IPS-11a (cell line): ENCODE results near the gene KCTD17.

Experiments used
- H3K4me3 ChIP-seq: one replicate; pipeline ENCODE4 v1.5.1; 2013; ENCODE audit warnings: low read depth, low read length, control low read depth

The KCTD17 gene

GRCh38 chr22:37019309-37020191 is 32.0 kb upstream of the KCTD17 start, which contains the start of the genes MPST and TST:
MPST (plus strand) TSS chr22:37019742; CDS start chr22:37019837, 95 bp downstream.
TST (minus strand) TSS chr22:37019447; CDS start chr22:37018732, 715 bp downstream.
- peak within 1 kb of the TSS; percentile 77 for H3K4me3 ChIP-seq

DNA sequence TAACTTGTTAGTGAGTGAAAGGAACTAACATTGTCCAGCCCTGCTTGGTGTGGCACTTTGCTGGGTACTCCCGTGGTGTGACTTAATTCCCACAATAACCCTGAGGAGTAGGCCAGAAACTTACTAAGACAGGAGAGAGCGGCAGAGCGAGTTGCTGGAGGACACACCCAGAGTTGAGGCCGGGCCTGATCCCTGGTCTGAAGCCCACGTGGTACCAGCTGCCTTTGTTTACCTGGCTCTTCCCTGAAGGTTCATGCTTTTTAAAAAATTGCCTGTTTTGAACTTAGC is 31.4 kb upstream of the KCTD17 start:
- H3K4me3 ChIP-seq, result peak overlapping the region; percentile 77

DNA sequence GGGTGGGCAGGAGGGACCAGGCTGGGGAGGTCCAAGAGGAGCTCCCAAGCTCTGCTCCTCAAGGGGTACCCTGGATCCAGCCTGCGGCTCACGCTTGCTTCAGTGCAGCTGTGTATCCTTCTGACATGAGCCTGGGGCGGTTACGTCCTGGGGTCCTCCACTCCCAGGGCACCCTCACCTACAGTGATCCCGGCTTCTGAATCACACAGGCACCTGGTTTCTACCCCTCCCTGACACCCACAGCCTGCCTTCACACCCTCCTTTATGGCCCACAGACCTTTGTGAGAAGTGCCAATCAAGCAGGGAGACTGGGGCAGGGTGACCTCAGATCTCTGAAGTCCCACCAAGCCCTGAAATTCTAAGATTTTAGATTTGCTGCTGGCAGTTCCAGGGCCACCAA is 30.5 kb upstream of the KCTD17 start:
- no peak overlapping the region for H3K4me3 ChIP-seq

DNA sequence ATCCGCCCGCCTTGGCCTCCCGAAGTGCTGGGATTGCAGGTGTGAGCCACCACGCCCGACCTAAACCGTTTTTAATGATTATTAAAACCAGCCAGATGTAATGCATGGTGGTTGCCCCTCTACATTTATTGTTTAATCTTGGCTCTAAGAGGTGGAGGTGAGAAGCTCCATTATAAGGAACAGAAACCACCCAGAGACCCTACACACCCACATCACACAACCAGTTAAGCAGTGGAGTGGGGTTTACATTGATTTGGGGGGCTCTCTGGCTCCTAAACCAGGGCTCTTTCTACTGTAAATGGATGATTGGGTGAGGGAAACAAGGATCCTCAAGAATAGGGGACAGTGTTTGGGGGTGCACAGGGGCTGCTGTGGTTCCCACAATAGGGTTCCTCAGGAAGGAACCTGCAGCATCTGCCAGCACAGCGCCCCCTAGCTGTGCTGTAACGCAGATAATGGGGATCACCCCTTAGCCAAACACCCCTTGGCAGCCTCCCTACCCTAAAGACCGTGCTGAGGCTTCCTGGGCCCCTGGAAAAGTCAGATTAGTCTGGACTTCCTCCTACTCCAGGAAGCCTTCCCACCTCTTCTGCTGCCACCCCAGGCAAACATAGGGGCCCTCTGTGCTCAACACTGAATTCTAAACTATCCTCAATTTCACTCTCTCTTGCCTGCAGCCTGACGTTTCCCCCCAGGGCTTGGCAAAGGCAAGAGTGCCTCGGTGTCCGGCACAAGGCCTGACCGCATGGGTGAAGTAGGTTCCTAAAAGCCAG is 29.6 kb upstream of the KCTD17 start:
- H3K4me3 ChIP-seq, result no peak overlapping the region

DNA sequence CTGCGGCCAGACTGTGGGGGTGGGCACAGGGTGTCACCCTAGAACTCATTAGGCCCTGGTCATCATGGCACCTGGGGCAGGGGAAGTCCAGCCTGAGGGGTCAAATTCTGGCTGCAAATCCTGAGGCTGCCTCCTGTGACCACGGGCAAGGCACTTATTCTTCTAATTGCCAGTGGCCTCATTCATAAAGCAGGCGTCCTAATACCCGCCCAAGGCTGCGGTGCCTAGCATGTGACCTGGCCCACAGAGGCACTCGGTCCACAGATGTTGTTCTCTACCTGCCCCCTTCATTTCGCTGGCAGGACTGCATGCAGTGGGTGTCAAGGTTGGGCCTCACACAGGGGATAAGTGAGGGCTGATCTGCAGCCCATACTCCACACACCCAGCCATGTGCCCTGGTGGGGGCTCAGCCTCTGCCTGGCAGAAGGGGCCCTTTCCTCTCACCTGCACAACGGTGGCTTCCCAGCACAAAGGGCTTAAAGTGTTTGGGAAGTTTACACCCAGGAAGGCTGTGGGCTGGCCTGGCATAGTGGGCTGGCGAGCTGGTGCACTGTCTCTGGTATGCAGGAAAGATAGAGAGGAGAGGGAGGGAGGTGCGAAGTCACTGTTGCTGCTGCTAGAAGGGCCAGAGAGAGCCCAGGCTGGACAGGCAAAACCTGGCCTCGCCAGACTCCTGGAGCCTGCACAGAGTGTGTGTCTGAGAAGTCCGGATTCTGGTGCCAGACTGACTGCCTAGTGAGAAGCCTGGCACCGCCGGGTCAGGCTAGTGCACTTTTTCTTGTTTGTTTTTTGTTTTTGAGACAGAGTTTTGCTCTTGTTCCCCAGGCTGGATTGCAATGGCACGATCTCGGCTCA is 28.8 kb upstream of the KCTD17 start:
- no peak overlapping the region for H3K4me3 ChIP-seq

DNA sequence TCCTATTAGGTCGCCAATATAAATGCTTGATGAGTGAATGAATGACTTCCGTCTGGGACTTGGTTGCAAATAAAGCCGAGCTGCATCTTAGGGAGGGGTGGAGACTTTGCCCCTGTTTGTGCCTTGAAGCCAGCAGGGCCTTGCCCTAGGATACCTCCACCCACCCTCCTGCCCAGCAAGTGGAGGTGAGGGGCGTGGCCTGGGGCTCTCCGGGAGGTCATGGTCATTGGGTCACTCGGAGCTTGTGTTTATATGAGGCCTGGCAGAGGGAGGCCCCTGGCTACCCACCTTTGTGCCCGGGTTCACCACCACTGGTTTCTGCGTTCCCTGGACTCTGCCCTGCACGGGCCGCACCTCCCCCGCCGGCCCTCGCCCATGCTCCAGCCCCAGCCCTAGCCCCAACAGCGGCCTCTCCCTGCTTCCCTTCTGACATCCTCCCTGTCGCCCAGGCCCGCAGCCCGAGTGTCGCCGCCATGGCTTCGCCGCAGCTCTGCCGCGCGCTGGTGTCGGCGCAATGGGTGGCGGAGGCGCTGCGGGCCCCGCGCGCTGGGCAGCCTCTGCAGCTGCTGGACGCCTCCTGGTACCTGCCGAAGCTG is 27.7 kb upstream of the KCTD17 start:
- no peak overlapping the region for H3K4me3 ChIP-seq

- H3K4me3 ChIP-seq, result no peak overlapping the region
Measured at GRCh38 chr22:37024339-37025157, 27.0 kb upstream of the KCTD17 start.

- no peak overlapping the region for H3K4me3 ChIP-seq
Measured at GRCh38 chr22:37025500-37026070, 26.0 kb upstream of the KCTD17 start.

DNA sequence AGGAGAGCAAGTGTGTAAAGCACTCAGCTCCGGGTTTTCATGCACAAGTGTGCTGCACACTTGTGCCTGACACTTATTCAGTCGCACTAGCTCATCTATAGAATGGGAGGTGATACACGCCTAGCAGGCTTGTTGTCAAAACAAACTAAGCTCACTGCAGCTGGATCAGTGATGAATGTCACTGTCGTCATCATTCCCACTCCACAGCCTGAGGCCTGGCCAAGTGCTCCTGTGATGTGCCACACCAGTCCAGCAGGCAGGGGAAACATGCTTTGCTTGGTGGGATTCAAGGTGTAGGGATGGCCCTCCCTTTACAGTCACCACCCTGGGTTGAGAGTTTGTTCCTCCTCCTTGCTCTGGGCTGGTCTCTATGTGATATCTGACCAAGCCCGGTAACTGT is 25.2 kb upstream of the KCTD17 start:
- H3K4me3 ChIP-seq, result no peak overlapping the region

GRCh38 chr22:37027556-37027955 is 24.0 kb upstream of the KCTD17 start:
- no peak overlapping the region for H3K4me3 ChIP-seq

DNA sequence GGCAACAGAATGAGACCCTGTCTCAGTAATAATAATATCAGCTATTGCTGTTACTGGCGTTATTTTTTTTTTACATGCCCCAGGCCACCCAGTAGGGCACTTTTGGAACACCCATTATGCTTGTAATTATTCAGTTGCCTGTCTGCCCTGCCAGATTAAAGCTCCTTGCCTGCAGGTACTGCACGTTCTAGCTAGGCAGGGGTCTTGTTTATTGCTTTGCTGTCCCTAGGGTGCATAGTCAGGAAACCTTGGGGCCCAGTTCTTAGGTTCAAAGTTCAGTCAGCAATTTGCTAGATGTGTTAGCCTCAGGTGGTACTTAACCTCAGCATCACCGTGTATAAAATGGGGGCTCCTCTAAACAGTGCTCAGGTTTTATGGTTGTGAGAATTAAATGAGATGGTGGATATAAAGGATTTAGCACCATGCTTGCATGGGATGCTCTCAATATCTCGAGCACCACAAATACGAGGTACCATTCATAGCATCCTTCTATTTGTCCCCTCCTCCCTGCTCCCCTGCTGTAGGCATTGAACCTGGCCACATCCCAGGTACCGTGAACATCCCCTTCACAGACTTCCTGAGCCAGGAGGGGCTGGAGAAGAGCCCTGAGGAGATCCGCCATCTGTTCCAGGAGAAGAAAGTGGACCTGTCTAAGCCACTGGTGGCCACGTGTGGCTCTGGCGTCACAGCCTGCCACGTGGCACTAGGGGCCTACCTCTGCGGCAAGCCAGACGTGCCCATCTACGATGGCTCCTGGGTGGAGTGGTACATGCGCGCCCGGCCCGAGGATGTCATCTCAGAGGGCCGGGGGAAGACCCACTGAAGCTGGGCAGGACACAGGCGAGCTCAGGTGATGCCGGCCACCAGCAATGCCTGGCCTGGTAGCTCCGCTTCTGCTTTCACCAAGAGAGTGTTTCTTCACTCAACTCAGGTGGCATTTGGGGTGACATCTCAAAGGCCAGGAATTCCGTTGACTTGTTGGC is 22.6 kb upstream of the KCTD17 start:
- H3K4me3 ChIP-seq, result no peak overlapping the region

- no peak overlapping the region for H3K4me3 ChIP-seq
Measured at GRCh38 chr22:37030560-37031281, 20.8 kb upstream of the KCTD17 start.

DNA sequence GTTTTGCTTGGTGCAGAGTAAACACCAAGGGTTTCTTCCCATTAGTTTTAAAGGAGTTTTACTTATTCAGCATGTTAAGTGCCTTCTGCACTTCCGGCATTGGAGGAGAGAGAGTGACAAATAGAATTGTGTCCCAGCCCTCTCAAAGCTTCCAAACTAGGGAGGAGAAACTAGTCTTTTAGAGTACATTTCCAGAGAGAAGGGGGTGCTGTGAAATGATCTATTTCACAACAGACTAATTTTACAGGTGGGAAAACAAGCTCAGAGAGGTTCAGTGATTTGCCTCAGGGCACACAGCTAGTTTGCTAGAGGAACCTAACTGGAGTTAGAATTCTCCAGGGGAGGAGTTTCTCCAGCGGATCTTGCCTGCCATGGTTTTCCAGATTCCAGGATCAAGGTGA is 19.4 kb upstream of the KCTD17 start:
- no peak overlapping the region for H3K4me3 ChIP-seq

GRCh38 chr22:37032535-37033460 is 18.7 kb upstream of the KCTD17 start:
- H3K4me3 ChIP-seq, result no peak overlapping the region

GRCh38 chr22:37033605-37034430 is 17.7 kb upstream of the KCTD17 start:
- no peak overlapping the region for H3K4me3 ChIP-seq
